Pancreas (tissue), 10 donors: Measurements from ENCODE around the gene ROPN1B. TPM values are rescaled to one million over a fixed set of nuclear protein-coding genes. Genes with fewer than 3 reads are reported as not detected.
"Not testable (repeated sequence)": the region's sequence is repeated elsewhere in the genome, so short reads cannot be mapped to it uniquely, and the experiment has no call there.

Experiments used
- ATAC-seq, 4 donors: fragments of 200-7000 bp; cut with Tn5 transposase; one replicate each; pipeline versions ENCODE4 v1.8.0 to v1.9.1; 2020; ENCODE audit warnings: mild to moderate bottlenecking in 4 of 4, moderate library complexity in 4 of 4
- DNase-seq, 6 donors: peaks; one replicate each; pipeline ENCODE4 v3.0.0-alpha.2; 2020
- FAIRE-seq: peaks from 2 replicates; lab custom pipeline; 2012; peaks lifted over from hg19 to GRCh38; lab: Jason Lieb, UNC
- H3K27ac ChIP-seq, 4 donors: fragments of 200-600 bp; sonication (generic); 1 replicate in 3 of 4; 2 replicates in 1 of 4; pipeline versions ENCODE4 v1.5.0 to v1.8.0; 2020
- H3K27me3 ChIP-seq, 4 donors: fragments of 200-600 bp; one replicate each; pipeline ENCODE4 v1.8.0; 2021
- H3K36me3 ChIP-seq, 3 donors: fragments of 200-600 bp; sonication (generic) in 1 of 3; one replicate each; pipeline versions ENCODE4 v1.5.0 to v1.8.0; 2020 to 2021
- H3K4me1 ChIP-seq, 3 donors: fragments of 200-600 bp; one replicate each; pipeline ENCODE4 v1.8.0; 2021
- H3K4me3 ChIP-seq, 4 donors: fragments of 200-600 bp; sonication (generic) in 2 of 4; one replicate each; pipeline versions ENCODE4 v1.5.0 to v1.8.0; 2020 to 2021
- H3K9me3 ChIP-seq, 4 donors: fragments of 200-600 bp; one replicate each; pipeline ENCODE4 v1.8.0; 2021
- WGBS, 2 donors: extraction: QIAGEN DNeasy Blood & Tissue Kit; methylation state at CpG; one replicate each; pipeline ENCODE4 v1.1.7; 2013; 5-methylcytosine and 5-hydroxymethylcytosine counted together
- intact Hi-C, 3 donors: fragments of 100-400 bp; cut with DNase I; formaldehyde crosslinking; loops; one replicate each; pipeline versions ENCODE4 v1.11.1 to v1.14.2; 2022
- polyA plus RNA-seq, 2 donors: library from polyadenylated mRNA; stranded (reverse); fragments of 200-250 nt; gene quantifications; one replicate each; pipeline ENCODE4 v1.2.3, GENCODE V29; 2013
- total RNA-seq, 6 donors: library from RNA; stranded (reverse); fragmentation: NEBNext Ultra II Directional in 4 of 6; extraction: Animal tissue kit (Norgen Biotek cat#: 25700) in 4 of 6; gene quantifications; one replicate each; pipeline versions ENCODE4 v1.2.1 to v1.2.4, GENCODE V29; 2021 to 2023
- TF ChIP-seq, protein P1 (sequence below), 4 donors: fragments of 200-600 bp; sonication (generic) in 3 of 4; IDR thresholded peaks; one replicate each; pipeline versions ENCODE4 v1.5.0 to v1.8.0; 2021; ENCODE audit warnings: antibody characterized with exemption in 4 of 4
- donor health status: healthy with polysubstance abuse.
- donor health status: DM: no; HTN: no; CAD: no; lungs with moderate emphysema.
- donor health status: DM: no; HTN: no; CAD: no.
- donor health status: control.
- donor health status: control.
- donor health status: Bipolar disorder and iron deficiency.
- donor health status: DM: yes; HTN: yes; CAD: no.
- donor health status: DM: no; HTN: no; CAD: no.
- donor health status: DM: no; HTN: no; CAD: no.
- donor health status: DM: yes; HTN: yes; CAD: no.

The ROPN1B gene
- total and polyA plus RNA-seq, 8 donors = 0.19 to 0.23 (median 0.20) TPM; not detected in 5

DNA sequence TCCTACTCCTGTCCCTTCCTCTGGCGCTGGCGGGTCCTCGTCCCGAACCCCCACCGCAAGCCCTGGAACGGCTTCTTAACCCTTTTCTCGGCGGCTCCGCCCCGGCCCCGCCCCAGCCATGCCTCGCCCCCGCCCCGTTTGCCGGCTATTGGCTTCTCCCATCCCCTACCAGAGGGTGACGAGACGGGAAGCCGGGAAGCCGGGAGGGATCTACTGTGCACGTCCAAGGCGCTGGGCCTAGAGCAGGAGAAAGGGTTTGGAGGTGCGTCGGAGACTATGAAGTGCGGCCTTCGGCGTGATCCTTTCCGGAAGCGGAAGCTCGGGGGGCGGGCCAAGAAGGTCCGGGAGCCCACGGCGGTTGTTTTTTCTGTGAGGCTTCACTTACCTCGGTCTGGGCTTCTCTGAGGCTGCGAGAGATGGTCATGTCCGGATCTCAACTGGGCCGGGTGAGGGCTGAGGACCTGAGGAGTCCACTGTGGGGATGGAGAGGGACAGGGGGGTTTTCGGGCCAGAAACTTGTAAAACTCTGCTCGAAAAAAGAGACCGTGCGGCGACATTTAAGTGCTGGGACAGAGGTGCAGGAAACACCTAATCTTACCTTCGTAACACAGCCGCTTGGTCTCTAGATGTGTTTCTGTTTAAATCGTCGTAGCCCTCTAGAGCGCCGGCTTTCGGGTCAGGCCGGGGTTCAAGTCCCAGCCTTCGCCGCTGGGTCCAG, 21.4 kb downstream of the ROPN1B start:
- peak overlapping the region; percentile 3 to 59 (median 25) for H3K4me3 ChIP-seq
- no peaks in the 10 kb centered on the region for H3K36me3 ChIP-seq
- peaks cover 0 to 9% (median 0%) of the 10 kb centered on the region in 3 donors for H3K4me1 ChIP-seq
- H3K27me3 ChIP-seq = no peaks in the 10 kb centered on the region
- WGBS, 2 donors = 3 to 24% methylated on average over 51 to 52 of the region's 52 CpGs
- TF ChIP-seq, protein P1, sequence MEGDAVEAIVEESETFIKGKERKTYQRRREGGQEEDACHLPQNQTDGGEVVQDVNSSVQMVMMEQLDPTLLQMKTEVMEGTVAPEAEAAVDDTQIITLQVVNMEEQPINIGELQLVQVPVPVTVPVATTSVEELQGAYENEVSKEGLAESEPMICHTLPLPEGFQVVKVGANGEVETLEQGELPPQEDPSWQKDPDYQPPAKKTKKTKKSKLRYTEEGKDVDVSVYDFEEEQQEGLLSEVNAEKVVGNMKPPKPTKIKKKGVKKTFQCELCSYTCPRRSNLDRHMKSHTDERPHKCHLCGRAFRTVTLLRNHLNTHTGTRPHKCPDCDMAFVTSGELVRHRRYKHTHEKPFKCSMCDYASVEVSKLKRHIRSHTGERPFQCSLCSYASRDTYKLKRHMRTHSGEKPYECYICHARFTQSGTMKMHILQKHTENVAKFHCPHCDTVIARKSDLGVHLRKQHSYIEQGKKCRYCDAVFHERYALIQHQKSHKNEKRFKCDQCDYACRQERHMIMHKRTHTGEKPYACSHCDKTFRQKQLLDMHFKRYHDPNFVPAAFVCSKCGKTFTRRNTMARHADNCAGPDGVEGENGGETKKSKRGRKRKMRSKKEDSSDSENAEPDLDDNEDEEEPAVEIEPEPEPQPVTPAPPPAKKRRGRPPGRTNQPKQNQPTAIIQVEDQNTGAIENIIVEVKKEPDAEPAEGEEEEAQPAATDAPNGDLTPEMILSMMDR (IDR thresholded peaks at IDR 0.05) = no peak
- FAIRE-seq (no peak), ATAC-seq (peak; percentile 89 to 99 (median 98)), DNase-seq (peak; percentile 78 to 91 (median 87))
- H3K9me3 ChIP-seq = no peaks in the 10 kb centered on the region
- peak overlapping the region; percentile 10 to 56 (median 28) for H3K27ac ChIP-seq
- intact Hi-C loops = no loop called here

DNA sequence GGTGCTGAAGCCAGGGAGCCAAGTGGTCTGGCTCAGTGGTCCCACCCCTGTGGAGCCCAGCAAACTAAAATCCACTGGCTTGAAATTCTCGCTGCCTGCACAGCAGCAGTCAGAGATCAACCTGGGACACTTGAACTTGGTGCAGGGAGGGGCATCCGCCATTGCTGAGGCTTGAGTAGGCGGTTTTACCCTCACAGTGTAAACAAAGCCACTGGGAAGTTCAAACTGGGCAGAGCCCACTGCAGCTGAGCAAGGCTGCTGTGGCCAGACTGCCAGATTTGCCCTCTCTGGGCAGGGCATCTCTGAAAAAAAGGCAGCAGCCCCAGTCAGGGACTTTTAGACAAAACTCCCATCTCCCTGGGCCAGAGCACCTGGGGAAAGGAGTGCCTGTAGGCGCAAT, 27.8 kb downstream of the ROPN1B start:
- H3K27me3 ChIP-seq, H3K36me3 ChIP-seq, H3K4me3 ChIP-seq, intact Hi-C loops, H3K4me1 ChIP-seq, H3K27ac ChIP-seq, DNase-seq, H3K9me3 ChIP-seq, FAIRE-seq, ATAC-seq: not testable (repeated sequence)
- WGBS, 2 donors = 91 to 93% methylated on average over 4 of the region's 4 CpGs

DNA sequence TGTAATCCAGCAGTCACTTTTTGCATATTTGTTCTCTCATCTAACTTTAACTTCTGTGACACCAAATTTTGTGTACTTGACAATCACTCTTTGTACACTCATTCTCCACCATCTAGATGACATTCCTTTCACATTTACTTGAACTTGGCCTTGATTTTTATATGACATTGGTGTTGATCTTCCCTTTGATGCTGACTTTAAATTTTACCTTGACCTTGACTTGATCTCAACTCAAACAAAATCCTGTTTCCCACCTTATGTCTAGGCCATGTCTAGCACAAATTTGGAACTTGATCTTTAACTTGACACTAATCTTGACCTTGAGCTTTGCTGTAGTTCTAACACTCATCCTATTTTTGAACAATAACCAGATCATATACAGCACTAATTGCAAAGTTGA, 33.2 kb downstream of the ROPN1B start:
- ATAC-seq = no peak
- no peaks in the 10 kb centered on the region for H3K27me3 ChIP-seq

DNA sequence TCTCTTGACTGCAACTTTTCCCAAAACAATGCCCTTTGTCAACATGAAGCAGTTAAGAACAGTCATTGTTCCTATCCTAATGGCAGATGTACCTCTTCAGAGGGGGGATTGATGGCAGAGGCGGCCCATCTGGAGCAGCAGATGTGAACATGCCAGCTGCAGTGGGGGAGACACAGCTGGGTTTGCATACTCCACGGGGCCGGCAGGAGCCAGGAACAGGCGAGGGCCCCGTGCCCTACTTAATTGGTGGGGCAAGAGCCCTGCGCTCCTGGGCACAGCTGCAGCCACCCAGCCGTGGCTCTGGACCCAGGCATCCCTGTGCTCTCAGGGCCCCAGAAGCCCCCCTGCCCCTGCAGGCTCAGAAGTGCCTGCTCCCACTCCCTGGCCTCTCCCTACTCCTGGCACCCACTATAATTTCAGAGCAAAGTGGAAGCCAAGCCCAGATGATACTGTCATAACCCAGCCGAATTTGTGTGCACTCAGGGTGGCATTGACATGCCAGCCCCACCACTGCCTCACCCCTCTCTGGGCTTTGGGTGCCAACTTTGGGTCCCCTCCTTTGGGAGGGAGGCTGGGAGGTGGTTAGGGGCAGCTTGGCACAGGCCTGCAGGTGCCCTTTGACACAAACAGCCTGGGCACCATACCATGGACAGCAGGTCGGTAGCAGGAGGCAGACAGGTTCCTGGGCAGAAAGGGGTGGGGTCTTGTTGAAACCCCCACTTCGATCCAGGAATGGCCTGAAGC, 34.6 kb downstream of the ROPN1B start:
- 87 to 93% methylated on average over 10 of the region's 10 CpGs for WGBS, 2 donors
- DNase-seq (no peak), ATAC-seq (no peak), FAIRE-seq (no peak)
- Histone ChIP-seq H3K4me3 (no peak overlapping the region), H3K36me3 (no peaks in the 10 kb centered on the region), H3K4me1 (no peaks in the 10 kb centered on the region), H3K27ac (no peak overlapping the region), H3K27me3 (no peaks in the 10 kb centered on the region), H3K9me3 (no peaks in the 10 kb centered on the region)
- intact Hi-C loops = no loop called here
- TF ChIP-seq, protein P1 (IDR thresholded peaks at IDR 0.05) = no peak

More for the DNA sequence above, 33.2 kb downstream of the ROPN1B start:
- Histone ChIP-seq H3K27ac (no peak overlapping the region), H3K4me3 (no peak overlapping the region), H3K9me3 (no peaks in the 10 kb centered on the region), H3K36me3 (no peaks in the 10 kb centered on the region), H3K4me1 (no peaks in the 10 kb centered on the region)
- no peak for FAIRE-seq
- intact Hi-C loops = no loop called here
- no peak for DNase-seq
- TF ChIP-seq, protein P1 (IDR thresholded peaks at IDR 0.05) = no peak

DNA sequence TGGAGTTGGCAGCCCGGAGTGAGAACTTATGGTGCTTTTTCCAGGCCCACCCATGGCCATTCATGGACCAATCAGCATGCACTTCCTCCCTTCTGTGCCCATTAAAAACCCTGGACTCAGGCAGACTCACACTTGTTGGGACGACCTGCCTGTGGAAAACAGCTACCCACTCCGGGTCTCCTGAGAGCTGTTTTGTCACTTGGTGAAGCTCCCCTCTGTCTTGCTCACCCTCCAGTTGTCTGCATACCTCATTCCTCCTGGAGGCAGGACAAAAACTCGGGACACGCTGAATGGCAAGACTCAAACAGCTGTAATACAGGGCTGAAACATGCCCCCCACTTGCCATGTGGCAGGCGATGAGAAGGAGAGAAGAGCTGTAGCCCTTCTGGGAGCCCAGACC, 35.2 kb downstream of the ROPN1B start:
- intact Hi-C loops = no loop called here
- no peaks in the 10 kb centered on the region for H3K27me3 ChIP-seq
- no peak overlapping the region for H3K27ac ChIP-seq
- TF ChIP-seq, protein P1 (IDR thresholded peaks at IDR 0.05) = no peak
- FAIRE-seq (no peak), DNase-seq (no peak), ATAC-seq (no peak)
- no peaks in the 10 kb centered on the region for H3K4me1 ChIP-seq
- H3K9me3 ChIP-seq = no peaks in the 10 kb centered on the region
- 86 to 89% methylated on average over 6 of the region's 6 CpGs for WGBS, 2 donors
- no peaks in the 10 kb centered on the region for H3K36me3 ChIP-seq
- H3K4me3 ChIP-seq = no peak overlapping the region
